GM18498 (cell line): ENCODE data around the gene COG4.
"Not testable (repeated sequence)": the region's sequence is repeated elsewhere in the genome, so short reads cannot be mapped to it uniquely, and the experiment has no call there.

Experiments used
- ATAC-seq: cut with Tn5 transposase; IDR thresholded peaks from one replicate; pipeline ENCODE4 v1.9.1; 2021; ENCODE audit warnings: mild to moderate bottlenecking, moderate library complexity; ENCODE audit not compliant: unreplicated experiment

COG4 gene

GRCh38 chr16:70527315-70527996, 4.1 kb upstream of the COG4 start:
- ATAC-seq, result no peak

DNA sequence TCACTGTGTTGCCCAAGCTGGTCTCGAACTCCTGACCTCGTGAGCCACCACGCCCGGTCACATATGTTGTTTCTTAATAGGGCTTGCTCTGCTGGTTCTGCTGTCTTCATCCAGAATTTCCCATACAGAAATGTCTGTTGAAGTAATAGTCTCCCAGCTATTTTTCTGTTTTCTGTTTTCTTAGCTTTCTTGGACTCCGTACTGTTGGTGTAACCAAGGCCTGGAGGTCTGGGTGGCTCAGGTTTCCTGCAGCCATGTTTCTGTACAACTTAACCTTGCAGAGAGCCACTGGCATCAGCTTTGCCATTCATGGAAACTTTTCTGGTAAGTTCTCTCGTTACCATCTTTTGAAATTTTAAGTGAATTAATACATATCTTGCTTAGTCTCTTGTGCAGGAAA, 3.0 kb upstream of the COG4 start:
- no peak for ATAC-seq

DNA sequence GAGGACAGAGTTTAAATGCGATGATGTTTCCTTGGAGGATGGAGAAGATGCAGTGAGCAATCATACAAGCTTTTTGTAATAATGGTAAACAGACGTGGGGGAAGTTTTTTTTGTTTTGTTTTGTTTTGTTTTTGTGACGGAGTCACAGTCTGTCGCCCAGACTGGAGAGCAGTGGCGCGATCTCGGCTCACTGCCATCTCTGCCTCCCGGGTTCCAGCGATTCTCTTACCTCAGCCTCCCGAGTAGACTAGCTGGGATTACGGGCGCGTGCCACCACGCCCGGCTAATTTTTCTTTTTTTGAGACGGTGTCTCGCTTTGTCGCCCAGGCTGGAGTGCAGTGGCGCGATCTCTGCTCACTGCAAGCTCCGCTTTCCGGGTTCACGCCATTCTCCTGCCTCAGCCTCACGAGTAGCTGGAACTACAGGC, 1.1 kb upstream of the COG4 start:
- ATAC-seq, result not testable (repeated sequence)

GRCh38 chr16:70523743-70524398, 517 bp upstream of the COG4 start, which contains the start of gene SF3B3:
TSS of gene SF3B3 (plus strand) at chr16:70523816. CDS start at chr16:70526657, 2,841 bp downstream.
- ATAC-seq, result peak; percentile 50

GRCh38 chr16:70522216-70523075, 908 bp downstream of the COG4 start:
- ATAC-seq, result peak; percentile 29

DNA sequence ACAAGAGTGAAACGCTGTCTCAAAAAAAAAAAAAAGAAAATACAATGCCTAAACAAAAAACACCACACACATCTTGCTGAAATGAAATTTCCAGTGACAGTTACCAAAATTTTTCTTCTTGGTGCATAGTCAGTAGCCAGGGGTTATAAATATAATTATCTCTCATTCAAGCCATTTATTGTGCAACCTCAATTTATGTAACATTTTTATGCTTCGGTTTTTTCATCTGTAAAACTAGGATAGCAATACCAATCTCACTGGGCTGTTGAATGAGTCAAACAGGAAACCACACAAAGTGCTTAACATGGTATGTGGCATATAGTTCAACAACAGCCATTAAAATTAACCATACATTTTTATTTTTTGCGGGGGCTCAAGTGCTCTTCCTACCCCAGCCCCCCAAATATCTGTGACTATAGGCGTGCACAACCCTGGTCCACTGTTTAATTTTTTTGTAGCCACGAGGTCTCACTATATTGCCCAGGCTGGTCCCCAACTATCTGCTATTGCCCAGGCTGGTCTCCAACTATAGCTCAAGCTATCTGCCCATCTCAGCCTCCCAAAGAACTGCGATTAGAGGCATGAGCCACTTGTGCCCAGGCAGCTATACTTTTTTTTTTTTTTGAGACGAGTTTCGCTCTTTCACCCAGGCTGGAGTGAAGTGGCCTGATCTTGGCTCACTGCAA, 2.6 kb downstream of the COG4 start:
- no peak for ATAC-seq

GRCh38 chr16:70512456-70512855, 10.9 kb downstream of the COG4 start:
- ATAC-seq, result no peak

DNA sequence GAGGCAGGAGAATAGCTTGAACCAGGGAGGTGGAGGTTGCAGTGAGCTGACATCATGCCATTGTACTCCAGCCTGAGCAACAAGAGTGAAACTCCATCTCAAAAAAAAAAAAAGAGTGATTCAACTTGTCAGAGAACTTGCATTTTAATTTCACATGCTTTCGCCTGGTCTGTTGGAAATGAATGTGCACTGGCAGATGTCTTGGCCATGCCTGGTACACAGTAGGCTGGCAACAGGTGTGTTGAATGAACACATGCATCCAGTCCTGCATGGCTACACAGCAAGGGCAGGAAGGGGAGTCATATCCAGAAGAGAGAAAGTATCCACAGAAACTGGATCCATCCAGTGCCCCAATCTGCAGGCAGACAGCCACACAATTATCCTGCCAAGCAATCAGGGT, 11.5 kb downstream of the COG4 start:
- ATAC-seq, result no peak

DNA sequence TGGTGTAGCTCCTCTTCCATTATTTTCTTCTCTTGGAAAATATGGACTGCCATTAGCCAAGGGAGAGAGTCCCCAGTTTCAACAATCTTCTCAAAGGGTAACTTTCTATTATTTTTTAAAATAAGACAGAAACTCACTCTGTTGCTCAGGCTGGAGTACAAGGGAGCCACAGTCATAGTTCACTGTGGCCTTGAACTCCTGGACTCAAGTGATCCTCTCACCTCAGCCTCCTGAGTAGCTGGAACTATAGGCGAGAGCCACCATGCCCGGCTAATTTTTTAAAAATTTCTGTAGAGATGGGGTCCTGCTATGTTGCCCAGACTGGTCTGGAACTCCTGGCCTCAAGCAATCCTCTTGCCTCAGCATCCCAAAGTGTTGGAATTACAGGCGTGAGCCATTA, 13.1 kb downstream of the COG4 start:
- ATAC-seq, result no peak

- no peak for ATAC-seq
These were observed 14.6 kb downstream of the COG4 start for GRCh38 chr16:70508752-70509151.

GRCh38 chr16:70496513-70496912, 26.8 kb downstream of the COG4 start:
- no peak for ATAC-seq

DNA sequence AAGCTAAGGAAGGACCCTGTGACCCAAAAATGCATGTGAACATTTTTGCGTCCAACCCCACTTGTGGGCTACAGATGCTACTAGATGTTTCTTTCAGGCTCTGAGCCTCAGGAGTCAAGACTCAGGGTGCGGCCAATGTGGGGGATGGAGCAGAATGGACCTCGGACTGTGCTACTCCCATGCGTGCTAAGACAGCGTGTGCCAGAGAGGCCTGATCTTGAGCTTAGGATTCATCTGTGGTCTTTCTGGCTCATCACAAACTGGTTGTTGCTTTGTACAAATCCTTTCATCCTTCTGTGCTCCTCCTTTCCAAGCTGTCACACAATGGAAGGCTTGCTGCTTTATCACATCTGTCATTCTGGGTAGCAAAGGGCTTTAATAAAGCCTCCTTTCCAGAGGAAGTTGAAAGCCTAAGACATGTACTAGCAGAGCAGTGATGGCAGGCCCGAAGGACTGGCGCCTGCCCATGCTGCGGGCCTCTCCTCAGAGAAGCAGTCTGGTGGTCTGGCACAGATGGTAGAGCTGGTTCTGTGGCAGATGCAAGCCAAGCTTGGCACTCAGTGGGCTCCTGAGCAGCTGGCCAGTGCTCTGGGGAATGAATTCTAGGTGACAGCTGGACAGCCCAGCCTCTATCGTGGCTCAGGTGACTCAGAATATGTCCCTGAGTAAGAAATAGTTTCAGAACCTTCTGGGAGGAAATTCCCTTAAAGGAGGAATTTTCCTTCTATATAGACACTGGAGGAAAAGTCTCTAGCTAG, 27.8 kb downstream of the COG4 start:
- ATAC-seq, result no peak

DNA sequence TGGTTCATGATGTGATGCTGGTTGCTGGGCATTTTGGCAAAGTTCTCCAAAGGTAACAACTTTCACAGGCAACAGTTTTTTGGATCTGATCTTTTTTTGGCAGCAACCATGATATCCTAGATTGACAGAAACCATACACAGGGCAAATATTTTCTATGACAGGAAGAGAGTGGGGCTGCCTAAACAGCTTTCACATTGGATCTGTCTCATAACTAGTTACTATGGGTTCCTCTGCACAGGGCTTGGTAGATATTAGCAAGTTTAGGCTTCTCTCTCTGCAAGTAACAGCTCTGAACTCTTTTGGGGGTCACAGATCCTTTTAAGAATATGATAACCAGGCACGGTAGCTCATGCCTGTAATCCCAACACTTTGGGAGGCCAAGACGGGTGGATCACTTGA, 28.6 kb downstream of the COG4 start:
- no peak for ATAC-seq

DNA sequence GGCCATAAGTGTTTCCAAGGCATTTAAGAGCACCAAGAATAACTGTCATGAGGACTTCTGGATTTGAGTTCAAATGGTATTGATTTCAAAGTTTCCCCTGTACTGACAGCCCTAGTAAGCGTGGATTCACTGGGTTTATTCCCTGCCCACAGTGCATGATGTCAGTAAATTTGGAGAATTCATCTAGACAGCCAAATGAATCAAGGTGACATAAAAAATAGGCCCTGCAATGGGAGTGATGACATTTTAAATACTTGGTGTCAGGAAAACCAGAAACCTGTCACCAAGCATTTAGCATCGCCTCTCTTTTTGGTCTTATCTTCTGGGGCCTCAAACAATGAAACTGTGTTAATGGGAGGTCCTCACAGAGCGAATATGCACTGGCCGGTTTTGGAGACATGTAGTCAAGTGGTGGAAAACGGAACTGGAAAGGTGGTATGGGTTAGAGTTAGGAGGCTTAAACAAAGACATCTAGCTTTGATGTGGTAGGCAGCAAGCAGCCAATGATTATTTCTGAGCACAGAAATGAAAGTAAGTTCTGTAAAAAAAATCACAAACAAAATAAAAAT, 29.1 kb downstream of the COG4 start:
- ATAC-seq, result no peak

DNA sequence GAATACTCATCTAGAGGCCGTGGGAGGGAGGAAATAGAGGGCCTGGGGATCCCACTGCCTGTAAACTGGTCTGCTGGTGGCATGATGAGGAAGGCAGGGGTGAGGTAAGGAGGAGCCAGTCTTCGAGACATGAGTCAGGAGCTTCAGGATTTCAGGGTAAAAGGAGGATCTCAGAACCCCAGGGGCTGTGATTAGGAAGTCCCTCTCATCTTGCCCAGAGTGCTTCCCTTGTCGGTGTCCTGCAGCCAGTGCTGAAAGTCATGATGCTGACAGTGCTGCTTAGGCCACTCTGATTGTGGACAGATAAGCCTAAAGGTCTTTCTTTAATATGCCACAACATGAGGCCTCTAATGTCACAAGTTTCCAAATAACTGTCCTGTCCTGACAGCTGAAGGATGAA, 29.6 kb downstream of the COG4 start:
- no peak for ATAC-seq

DNA sequence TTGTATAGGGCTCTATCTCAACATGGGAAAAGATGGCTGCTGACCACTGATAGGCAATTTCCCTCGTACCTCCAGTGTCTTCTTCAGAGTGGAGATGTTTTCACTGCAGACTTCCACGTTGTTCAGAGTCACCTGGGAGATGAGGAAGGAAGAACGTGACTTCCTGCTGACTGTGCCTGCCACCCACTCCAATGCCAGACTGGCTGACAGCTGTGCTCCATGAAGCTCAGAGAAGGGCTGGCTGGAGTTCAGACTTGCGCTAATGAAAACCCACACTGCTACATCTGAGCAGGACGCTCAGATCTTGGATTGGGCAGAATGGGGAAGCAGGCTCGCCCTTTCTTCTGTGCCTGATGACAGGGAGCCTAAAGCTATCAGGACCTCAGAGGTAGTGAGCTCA, 33.1 kb downstream of the COG4 start:
- ATAC-seq, result no peak

DNA sequence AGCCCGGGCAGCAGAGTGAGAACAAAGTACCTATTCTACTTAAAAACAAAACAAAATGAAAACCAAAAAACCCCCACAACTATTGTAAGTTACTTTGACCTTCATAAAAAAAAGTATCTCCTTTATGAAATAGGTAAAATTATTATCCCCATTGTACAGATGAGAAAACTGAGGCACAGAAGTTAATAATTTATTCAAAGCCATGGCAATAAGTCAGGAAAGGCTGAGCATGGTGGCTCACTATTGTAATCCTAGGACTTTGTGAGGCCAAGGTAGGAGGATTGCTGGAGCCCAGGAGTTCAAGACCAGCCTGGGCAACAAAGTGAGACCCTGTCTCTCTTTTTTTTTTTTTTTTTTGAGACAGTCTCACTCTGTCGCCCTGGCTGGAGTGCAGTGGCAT, 38.5 kb downstream of the COG4 start:
- no peak for ATAC-seq

- no peak for ATAC-seq
These were observed 39.9 kb downstream of the COG4 start for GRCh38 chr16:70483426-70483825.

DNA sequence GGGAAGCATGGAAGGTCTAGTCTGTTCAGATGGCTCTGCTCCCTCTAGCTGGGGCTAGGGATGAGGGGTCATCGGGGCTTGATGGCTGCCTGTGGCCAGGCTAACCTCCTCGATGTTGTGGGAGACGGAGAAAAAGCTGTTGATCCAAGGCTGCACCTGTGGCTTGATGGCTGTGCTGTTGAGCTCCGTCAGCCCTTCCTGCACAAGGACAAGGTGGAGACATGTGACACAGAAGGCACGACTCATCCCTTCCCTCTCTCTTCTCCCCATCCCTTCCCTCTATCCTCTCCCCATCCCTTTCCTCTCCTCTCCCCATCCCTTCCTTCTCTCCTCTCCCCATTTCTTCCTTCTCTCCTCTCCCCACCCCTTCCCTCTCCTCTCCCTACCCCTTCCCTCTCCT, 40.7 kb downstream of the COG4 start:
- ATAC-seq, result no peak

DNA sequence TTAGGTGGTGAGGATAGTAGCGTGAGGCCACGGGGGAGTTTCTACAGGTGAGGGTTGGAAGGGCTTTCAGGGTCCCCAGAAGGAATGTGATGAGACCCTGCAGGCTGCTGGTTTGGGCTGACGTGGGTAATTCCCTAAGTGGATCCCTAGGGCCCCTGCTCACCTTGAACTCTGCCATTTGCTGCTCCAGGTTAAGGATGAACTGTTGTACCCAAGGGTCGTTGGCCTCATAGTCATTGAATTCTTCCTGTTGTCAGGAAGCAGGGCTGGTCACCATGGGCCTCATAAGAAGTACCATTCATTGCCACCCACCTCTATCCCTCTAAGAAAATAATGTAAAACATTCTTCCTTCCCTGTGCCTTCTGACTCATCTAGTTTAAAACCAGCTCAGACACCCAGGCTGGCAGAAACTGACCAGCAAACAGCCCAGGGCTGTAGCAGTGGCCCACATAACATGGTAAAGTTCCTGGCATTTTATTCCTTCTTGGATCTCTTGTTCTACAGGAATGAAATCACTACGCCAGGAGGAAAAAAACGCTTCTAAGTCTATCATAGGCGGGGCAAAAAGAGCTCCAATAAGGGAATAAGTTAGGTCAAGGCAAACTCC, 41.3 kb downstream of the COG4 start:
- ATAC-seq, result no peak
